Neural cell (in vitro differentiated cells): ENCODE data around the gene CRTC1. TPM values are rescaled to one million over a fixed set of nuclear protein-coding genes. Genes with fewer than 3 reads are reported as not detected.

ENCODE experiments used
- H2AFZ ChIP-seq: fragments of 200-600, 300-800 bp; sonication (generic), shearing (Covaris generic); 2 replicates; pipeline ENCODE4 v1.6.0; 2014; ENCODE audit warnings: low read depth, mild to moderate bottlenecking, antibody characterized with exemption, low read length, moderate library complexity
- H3F3A ChIP-seq: fragments of 200-600 bp; shearing (Covaris generic); 2 replicates; pipeline ENCODE4 v1.6.1; 2016; ENCODE audit warnings: mild to moderate bottlenecking, moderate library complexity, mixed read lengths, antibody characterized with exemption, low read length; ENCODE audit not compliant: insufficient read depth, poor library complexity, severe bottlenecking
- H3K27ac ChIP-seq: fragments of 200-600, 300-800 bp; sonication (generic), shearing (Covaris generic); 2 replicates; pipeline ENCODE4 v1.5.1; 2014; ENCODE audit warnings: mild to moderate bottlenecking, low read length, moderate library complexity
- H3K27me3 ChIP-seq: fragments of 300-800, 200-600 bp; sonication (generic), shearing (Covaris generic); 2 replicates; pipeline ENCODE4 v1.6.0; 2014; ENCODE audit warnings: mild to moderate bottlenecking, low read depth, low read length, moderate library complexity; ENCODE audit not compliant: insufficient read depth
- H3K36me3 ChIP-seq: fragments of 300-800, 200-600 bp; sonication (generic), shearing (Covaris generic); 2 replicates; pipeline ENCODE4 v1.5.1; 2014; ENCODE audit warnings: mild to moderate bottlenecking, antibody characterized with exemption, low read length, moderate library complexity; ENCODE audit not compliant: insufficient read depth
- H3K4me2 ChIP-seq: fragments of 300-800, 200-600 bp; sonication (generic), shearing (Covaris generic); 2 replicates; pipeline ENCODE4 v1.6.0; 2014; ENCODE audit warnings: mild to moderate bottlenecking, low read length
- H3K4me3 ChIP-seq: fragments of 300-800, 200-600 bp; sonication (generic), shearing (Covaris generic); 2 replicates; pipeline ENCODE4 v1.5.1; 2014; ENCODE audit warnings: mild to moderate bottlenecking, low read length, moderate library complexity
- H3K79me2 ChIP-seq: fragments of 200-600 bp; shearing (Covaris generic); replicated peaks from 2 replicates; pipeline ENCODE4 v1.6.0; 2014; ENCODE audit warnings: mild to moderate bottlenecking, low read length, moderate library complexity; ENCODE audit not compliant: insufficient read depth
- H3K9ac ChIP-seq: fragments of 300-800, 200-600 bp; sonication (generic), shearing (Covaris generic); 2 replicates; pipeline ENCODE4 v1.6.1; 2016; ENCODE audit warnings: mild to moderate bottlenecking, low read length, mixed read lengths
- H3K9me2 ChIP-seq: fragments of 200-600 bp; shearing (Covaris generic); 2 replicates; pipeline ENCODE4 v1.6.1; 2016; ENCODE audit warnings: mild to moderate bottlenecking, low read length, mixed read lengths; ENCODE audit not compliant: insufficient read depth
- H3K9me3 ChIP-seq: fragments of 200-600, 300-800 bp; sonication (generic), shearing (Covaris generic); 2 replicates; pipeline ENCODE4 v1.6.1; 2016; ENCODE audit warnings: mild to moderate bottlenecking, mixed run types, low read length, moderate library complexity, mixed read lengths
- H4K20me1 ChIP-seq: fragments of 200-600 bp; shearing (Covaris generic); 2 replicates; pipeline ENCODE4 v1.6.1; 2016; ENCODE audit warnings: mild to moderate bottlenecking, mixed run types; ENCODE audit not compliant: insufficient read depth
- CTCF ChIP-seq: fragments of 450-650 bp; IDR thresholded peaks from 2 replicates; pipeline ENCODE4 v1.5.1; 2014; ENCODE audit warnings: antibody characterized with exemption, mild to moderate bottlenecking, moderate library complexity; ENCODE audit not compliant: poor library complexity, severe bottlenecking
- EP300 ChIP-seq: fragments of 450-650 bp; conservative IDR thresholded peaks from 2 replicates; pipeline ENCODE4 v1.6.1; 2014; ENCODE audit warnings: antibody characterized with exemption, mild to moderate bottlenecking, moderate library complexity; ENCODE audit not compliant: poor library complexity, severe bottlenecking
- EZH2 ChIP-seq: fragments of 200-600, 300-800 bp; shearing (Covaris generic), sonication (generic); IDR thresholded peaks from 2 replicates; pipeline ENCODE4 v1.6.1; 2014; ENCODE audit warnings: antibody characterized with exemption, low read length, borderline replicate concordance, mild to moderate bottlenecking; ENCODE audit not compliant: insufficient read depth, poor library complexity, severe bottlenecking
- MXI1 ChIP-seq: fragments of 450-650 bp; conservative IDR thresholded peaks from 2 replicates; pipeline ENCODE4 v1.6.1; 2014; ENCODE audit warnings: antibody characterized with exemption, mild to moderate bottlenecking; ENCODE audit not compliant: poor library complexity, severe bottlenecking
- POLR2AphosphoS5 ChIP-seq: IDR thresholded peaks from 2 replicates; pipeline ENCODE4 v1.6.1; 2012
- RAD21 ChIP-seq: fragments of 450-650 bp; conservative IDR thresholded peaks from 2 replicates; pipeline ENCODE4 v1.6.1; 2014; ENCODE audit warnings: antibody characterized with exemption, mild to moderate bottlenecking, moderate library complexity
- REST ChIP-seq: IDR thresholded peaks from 2 replicates; pipeline ENCODE4 v1.6.1; 2012; ENCODE audit warnings: borderline replicate concordance
- SMC3 ChIP-seq: fragments of 450-650 bp; conservative IDR thresholded peaks from 2 replicates; pipeline ENCODE4 v1.6.1; 2014; ENCODE audit warnings: antibody characterized with exemption, mild to moderate bottlenecking, moderate library complexity; ENCODE audit not compliant: poor library complexity
- TAF1 ChIP-seq: IDR thresholded peaks from 2 replicates; pipeline ENCODE4 v1.6.1; 2012; ENCODE audit warnings: low read depth
- polyA plus RNA-seq: library from polyadenylated mRNA; depleted of rRNA; stranded (reverse); fragments of >200 nt; gene quantifications from 2 replicates; pipeline ENCODE4 v1.2.3, GENCODE V29; 2014

CRTC1 gene
- polyA plus RNA-seq, 1 donor from 2014 or later: 10.4 TPM

DNA sequence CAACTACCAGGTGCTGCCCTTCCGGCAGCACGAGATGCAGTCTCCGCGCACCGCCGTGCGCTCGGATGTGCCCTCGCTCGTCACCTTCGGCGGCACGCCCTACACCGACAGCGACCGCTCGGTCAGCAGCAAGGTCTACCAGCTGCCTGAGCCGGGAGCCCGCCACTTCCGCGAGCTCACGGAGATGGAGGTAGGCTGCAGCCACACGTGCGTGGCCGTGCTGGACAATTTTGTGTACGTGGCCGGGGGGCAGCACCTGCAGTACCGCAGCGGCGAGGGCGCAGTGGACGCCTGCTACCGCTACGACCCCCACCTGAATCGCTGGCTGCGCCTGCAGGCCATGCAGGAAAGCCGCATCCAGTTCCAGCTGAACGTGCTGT, 15.2 kb upstream of the CRTC1 start:
- Histone ChIP-seq H3K9ac (no peak overlapping the region), H3K36me3 (no peaks in the 10 kb centered on the region), H3K27ac (no peak overlapping the region), H3F3A (no peaks in the 10 kb centered on the region), H2AFZ (no peak overlapping the region), H3K79me2 (no peaks in the 10 kb centered on the region), H3K9me3 (no peaks in the 10 kb centered on the region), H3K9me2 (no peaks in the 10 kb centered on the region), H3K4me2 (no peak overlapping the region), H3K27me3 (no peaks in the 10 kb centered on the region), H4K20me1 (no peaks in the 10 kb centered on the region), H3K4me3 (no peak overlapping the region)
- TF ChIP-seq SMC3 (no peak), TAF1 (no peak), EP300 (no peak), EZH2 (no peak), MXI1 (no peak), POLR2AphosphoS5 (no peak), RAD21 (no peak), CTCF (no peak), REST (no peak)

DNA sequence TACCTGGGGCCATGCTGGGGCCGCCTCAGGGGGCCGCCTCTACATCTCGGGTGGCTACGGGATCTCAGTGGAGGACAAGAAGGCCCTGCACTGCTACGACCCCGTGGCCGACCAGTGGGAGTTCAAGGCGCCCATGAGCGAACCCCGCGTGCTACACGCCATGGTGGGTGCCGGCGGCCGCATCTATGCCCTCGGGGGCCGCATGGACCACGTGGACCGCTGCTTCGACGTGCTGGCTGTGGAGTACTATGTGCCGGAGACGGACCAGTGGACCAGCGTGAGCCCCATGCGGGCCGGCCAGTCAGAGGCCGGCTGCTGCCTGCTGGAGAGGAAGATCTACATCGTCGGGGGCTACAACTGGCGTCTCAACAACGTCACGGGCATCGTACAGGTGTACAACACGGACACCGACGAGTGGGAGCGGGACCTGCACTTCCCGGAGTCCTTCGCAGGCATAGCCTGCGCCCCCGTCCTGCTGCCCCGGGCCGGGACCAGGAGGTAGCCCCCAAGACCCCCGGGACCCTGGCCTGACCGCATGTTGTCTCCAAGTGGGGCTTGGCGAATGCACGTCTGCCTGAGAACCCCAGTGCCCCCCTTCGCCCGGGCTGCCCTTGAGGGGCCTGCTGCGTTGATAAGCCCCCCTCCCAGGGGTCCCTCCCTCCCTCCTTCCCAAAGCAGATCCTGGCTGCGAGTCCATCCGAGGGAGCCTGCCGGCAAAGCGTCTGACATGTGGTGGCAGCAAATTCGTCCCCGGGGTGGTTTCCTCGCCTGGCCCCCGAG, 14.5 kb upstream of the CRTC1 start:
- Histone ChIP-seq H3K4me2 (no peak overlapping the region), H3K9ac (no peak overlapping the region), H3K9me2 (no peaks in the 10 kb centered on the region), H3K79me2 (no peaks in the 10 kb centered on the region), H3F3A (no peaks in the 10 kb centered on the region), H3K36me3 (no peaks in the 10 kb centered on the region), H4K20me1 (no peaks in the 10 kb centered on the region), H2AFZ (no peak overlapping the region), H3K27me3 (no peaks in the 10 kb centered on the region), H3K9me3 (no peaks in the 10 kb centered on the region), H3K4me3 (no peak overlapping the region), H3K27ac (no peak overlapping the region)
- TF ChIP-seq POLR2AphosphoS5 (no peak), TAF1 (no peak), CTCF (no peak), EP300 (no peak), SMC3 (no peak)
